ENCODE results near the gene ZDHHC18. TPM values are rescaled to one million over a fixed set of nuclear protein-coding genes. Genes with fewer than 3 reads are reported as not detected.
A peak's percentile ranks its signal among the peaks of the same experiment; 100 is the strongest.
"Not testable (repeated sequence)": the region's sequence is repeated elsewhere in the genome, so short reads cannot be mapped to it uniquely, and the experiment has no call there.

ZDHHC18 gene
- polyA plus RNA-seq, 3 donors = 3.1 to 46.6 (median 6.0) TPM

GRCh38 chr1:26879793-26880192 is 53.3 kb downstream of the ZDHHC18 start:
- peaks cover 60 to 83% of the 10 kb centered on the region in 2 donors for H3K36me3 Mint-ChIP-seq
- WGBS (ENCODE audit: insufficient coverage) = 90% methylated on average over 2 of the region's 4 CpGs
- H3K27ac Mint-ChIP-seq = no peak overlapping the region

GRCh38 chr1:26881611-26882010 is 55.1 kb downstream of the ZDHHC18 start:
- H3K79me2 ChIP-seq (ENCODE audit: insufficient read depth, low read length); intact Hi-C loops (cut with micrococcal nuclease); H3K27me3 Mint-ChIP-seq (ENCODE audit: low read depth in 3 of 3); H3K4me1 ChIP-seq (ENCODE audit: control insufficient read depth in 1 of 2, insufficient read depth in 2 of 2, low read length in 2 of 2); H3K9me3 Mint-ChIP-seq; H2AFZ ChIP-seq (ENCODE audit: insufficient read depth, low read depth, low read length, poor library complexity, severe bottlenecking); H3K9ac ChIP-seq (ENCODE audit: insufficient read depth, low read length, poor library complexity, severe bottlenecking); H3K27ac ChIP-seq (ENCODE audit: low read depth in 1 of 2, low read length in 2 of 2); H3K4me2 ChIP-seq (replicated peaks; ENCODE audit: extremely low read depth, low read length, poor library complexity, severe bottlenecking); H3K9me3 ChIP-seq (replicated peaks in 1 of 2; ENCODE audit: control insufficient read depth in 1 of 2, insufficient read depth in 1 of 2, low read length in 2 of 2); H3K27me3 ChIP-seq (ENCODE audit: control insufficient read depth in 2 of 2, insufficient read depth in 2 of 2, low read length in 2 of 2); H3K4me1 Mint-ChIP-seq; H3K4me3 ChIP-seq (replicated peaks in 1 of 3; ENCODE audit: low read depth in 2 of 3, low read length in 3 of 3); H3K4me3 Mint-ChIP-seq; DNase-seq: not testable (repeated sequence)
- peaks cover 81 to 94% of the 10 kb centered on the region in 2 donors for H3K36me3 ChIP-seq (replicated peaks in 1 of 2; ENCODE audit: control insufficient read depth in 1 of 2, insufficient read depth in 2 of 2, low read length in 2 of 2)
- peaks cover 69 to 88% of the 10 kb centered on the region in 2 donors for H3K36me3 Mint-ChIP-seq
- peak overlapping the region in 1 of 7 donors; percentile 40 for H3K27ac Mint-ChIP-seq
- 100% methylated on average over 4 of the region's 6 CpGs for WGBS (ENCODE audit: insufficient coverage)
- peaks cover 44% of the 10 kb centered on the region for H4K20me1 ChIP-seq (ENCODE audit: insufficient read depth, low read length)

More at GRCh38 chr1:26879793-26880192, 53.3 kb downstream of the ZDHHC18 start:
- no peaks in the 10 kb centered on the region for H3K27me3 ChIP-seq (ENCODE audit: control insufficient read depth in 2 of 2, insufficient read depth in 2 of 2, low read length in 2 of 2)
- H2AFZ ChIP-seq (ENCODE audit: insufficient read depth, low read depth, low read length, poor library complexity, severe bottlenecking) = no peak overlapping the region
- H3K9ac ChIP-seq (ENCODE audit: insufficient read depth, low read length, poor library complexity, severe bottlenecking) = no peak overlapping the region
- no peak for TF ChIP-seq CTCF (IDR thresholded peaks at IDR 0.05)
- intact Hi-C loops (cut with micrococcal nuclease) = loop anchor here (2.0 to 10.0 kb wide), 6 partner anchors 27 to 385 kb away; no protein-coding TSS in a partner anchor
- H3K27ac ChIP-seq (ENCODE audit: low read depth in 1 of 2, low read length in 2 of 2) = no peak overlapping the region
- Mint-ChIP-seq H3K4me1 (no peaks in the 10 kb centered on the region), H3K27me3 (ENCODE audit: low read depth in 3 of 3) (no peaks in the 10 kb centered on the region), H3K9me3 (no peaks in the 10 kb centered on the region), H3K4me3 (no peak overlapping the region)
- peaks cover 35% of the 10 kb centered on the region for H4K20me1 ChIP-seq (ENCODE audit: insufficient read depth, low read length)
- no peak overlapping the region for H3K4me3 ChIP-seq (replicated peaks in 1 of 3; ENCODE audit: low read depth in 2 of 3, low read length in 3 of 3)
- DNase-seq = no peak
- H3K4me1 ChIP-seq (ENCODE audit: control insufficient read depth in 1 of 2, insufficient read depth in 2 of 2, low read length in 2 of 2) = no peaks in the 10 kb centered on the region
- no peak overlapping the region for H3K4me2 ChIP-seq (replicated peaks; ENCODE audit: extremely low read depth, low read length, poor library complexity, severe bottlenecking)
- H3K36me3 ChIP-seq (replicated peaks in 1 of 2; ENCODE audit: control insufficient read depth in 1 of 2, insufficient read depth in 2 of 2, low read length in 2 of 2) = peaks cover 69 to 92% of the 10 kb centered on the region in 2 donors
- no peaks in the 10 kb centered on the region for H3K9me3 ChIP-seq (replicated peaks in 1 of 2; ENCODE audit: control insufficient read depth in 1 of 2, insufficient read depth in 1 of 2, low read length in 2 of 2)
- H3K79me2 ChIP-seq (ENCODE audit: insufficient read depth, low read length) = peaks cover 4% of the 10 kb centered on the region

Data from CD14-positive monocyte (primary cell).